HG03280 (cell line): ENCODE measurements around the gene MTUS2.

ENCODE experiments used
- ATAC-seq: cut with Tn5 transposase; IDR thresholded peaks from one replicate; pipeline ENCODE4 v1.9.1; 2021; ENCODE audit warnings: mild to moderate bottlenecking, moderate library complexity; ENCODE audit not compliant: unreplicated experiment

The MTUS2 gene

DNA sequence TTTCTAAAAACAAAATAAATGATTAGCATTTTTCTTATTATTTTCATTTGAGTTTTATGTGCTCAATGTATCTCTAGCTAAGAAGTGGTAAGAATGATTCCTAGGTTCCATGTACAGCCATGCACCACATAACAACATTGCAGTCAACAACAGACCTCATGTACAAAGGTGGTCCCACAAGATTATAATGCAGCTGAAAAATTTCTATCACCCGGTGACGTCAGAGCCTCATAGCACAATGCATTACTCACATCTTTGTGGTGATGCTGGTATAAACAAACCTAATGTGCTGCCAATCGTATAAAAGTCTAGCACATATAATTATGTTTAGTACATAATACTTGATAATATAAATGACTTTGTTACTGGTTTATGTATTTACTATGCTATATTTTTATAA is 654.9 kb downstream of the MTUS2 start:
- no peak for ATAC-seq

DNA sequence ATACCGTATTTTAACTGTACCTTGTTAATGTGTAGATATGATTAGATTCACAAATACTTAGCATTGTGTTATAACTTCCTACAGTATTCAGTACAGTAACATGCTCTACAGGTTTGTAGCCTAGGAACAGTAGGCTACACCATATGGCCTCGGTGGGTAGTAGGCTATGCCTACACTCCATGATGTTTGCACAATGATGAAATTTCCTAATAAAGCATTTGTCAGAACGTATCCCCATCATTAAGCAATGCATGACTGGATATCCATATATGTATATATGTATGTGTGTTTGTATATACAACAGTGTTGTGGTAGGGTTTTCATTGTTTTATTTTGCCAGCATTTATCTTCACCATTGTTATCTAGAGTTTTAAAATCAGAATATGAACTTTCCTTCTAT is 655.9 kb downstream of the MTUS2 start:
- no peak for ATAC-seq

DNA sequence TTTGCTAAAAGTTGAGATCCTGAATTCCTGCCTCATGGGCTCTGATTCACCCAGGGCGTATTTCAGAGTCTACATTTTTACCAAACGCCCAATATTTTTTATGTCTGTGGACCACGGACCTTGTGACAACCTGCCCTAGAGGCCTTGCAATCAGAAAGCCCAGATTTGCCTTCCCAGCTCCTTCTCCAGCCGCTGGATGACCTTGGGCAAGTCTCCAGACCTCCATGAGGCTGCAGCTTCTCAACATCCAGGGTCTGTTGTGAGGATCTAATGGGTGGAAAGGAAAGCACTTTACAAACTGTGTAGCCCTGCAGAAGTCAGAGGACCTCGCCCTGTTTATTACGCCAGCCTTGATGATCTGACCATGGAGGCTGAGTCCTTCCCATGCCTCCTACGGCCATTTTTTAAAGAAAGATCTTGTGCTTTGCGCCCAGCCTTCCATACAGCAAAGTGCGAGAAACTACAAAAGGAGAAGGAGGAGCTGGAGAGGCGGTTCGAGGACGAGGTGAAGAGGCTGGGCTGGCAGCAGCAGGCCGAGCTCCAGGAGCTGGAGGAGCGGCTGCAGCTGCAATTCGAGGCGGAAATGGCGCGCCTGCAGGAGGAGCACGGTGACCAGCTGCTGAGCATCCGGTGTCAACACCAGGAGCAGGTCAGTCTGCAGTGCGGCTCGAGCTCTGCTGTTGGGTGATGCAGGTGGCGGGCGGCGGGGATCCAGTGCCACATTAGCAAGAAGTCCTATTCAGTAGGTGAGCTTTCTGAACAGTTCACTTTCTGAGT is 659.8 kb downstream of the MTUS2 start:
- ATAC-seq, result no peak

DNA sequence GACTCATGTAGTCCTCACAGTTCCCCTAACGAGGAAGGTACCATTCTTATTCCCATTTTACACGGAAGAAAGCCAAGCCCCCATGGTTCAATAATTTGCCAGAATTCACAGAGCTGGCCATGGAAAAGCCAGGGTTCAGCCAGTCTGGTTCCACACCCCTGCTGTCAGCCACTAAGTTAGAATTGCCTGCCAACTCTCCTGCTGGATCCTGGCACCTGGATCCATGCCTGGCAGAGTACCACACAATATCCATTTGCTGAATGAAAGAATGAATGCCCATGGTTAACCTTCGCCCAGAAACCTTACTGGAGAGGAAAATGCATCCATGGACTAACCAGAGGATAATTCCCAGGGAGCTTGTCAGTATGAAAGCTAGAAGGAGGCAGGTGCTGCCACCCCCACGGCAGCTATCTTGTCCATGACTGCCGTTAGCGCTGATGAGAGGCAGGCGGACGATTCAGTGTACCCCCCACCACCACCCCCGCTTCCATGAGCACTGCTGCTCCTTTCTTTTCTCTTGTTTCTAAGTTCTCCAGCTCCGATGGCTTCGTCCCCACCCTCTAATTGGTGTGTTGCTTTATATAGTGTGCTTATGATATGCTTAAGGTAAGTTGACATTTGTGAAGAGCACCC is 660.9 kb downstream of the MTUS2 start:
- no peak for ATAC-seq

DNA sequence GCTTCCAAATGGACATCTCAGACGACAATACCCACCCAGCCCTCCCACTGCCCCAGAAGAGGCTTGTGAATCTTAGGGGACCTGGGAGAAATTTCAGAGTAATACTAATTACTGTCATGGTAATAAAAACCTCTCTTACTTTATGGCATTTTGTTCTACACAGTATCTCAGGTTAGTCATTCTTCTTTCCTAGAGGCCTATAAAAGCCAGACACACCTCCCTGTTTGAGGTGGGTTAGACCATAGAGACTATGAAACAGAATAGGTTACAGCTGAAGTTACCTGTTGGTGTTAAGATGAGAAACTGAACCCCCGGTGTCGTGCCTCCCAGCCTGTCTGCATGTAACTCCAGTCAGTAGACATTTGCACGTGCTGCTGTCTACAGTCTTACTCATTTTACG is 661.5 kb downstream of the MTUS2 start:
- ATAC-seq, result no peak

DNA sequence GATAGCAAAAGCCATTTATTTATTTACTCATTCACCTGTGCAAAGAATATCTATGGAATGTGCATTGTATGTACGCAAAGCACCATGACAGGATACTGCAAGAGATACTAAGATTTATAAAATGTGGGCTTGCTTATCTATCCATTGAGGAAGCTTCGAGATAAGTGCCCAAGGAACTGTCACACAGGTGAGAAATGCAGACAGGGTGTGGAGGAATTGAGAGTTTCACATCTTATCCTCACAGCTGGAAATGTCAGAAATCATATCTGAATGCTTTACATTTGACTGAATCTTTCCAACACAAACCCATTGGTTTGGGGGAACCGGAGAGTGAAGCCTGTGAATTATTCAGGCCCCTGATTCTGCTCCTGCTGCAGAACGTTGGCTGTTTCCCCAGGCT is 662.4 kb downstream of the MTUS2 start:
- ATAC-seq, result no peak

DNA sequence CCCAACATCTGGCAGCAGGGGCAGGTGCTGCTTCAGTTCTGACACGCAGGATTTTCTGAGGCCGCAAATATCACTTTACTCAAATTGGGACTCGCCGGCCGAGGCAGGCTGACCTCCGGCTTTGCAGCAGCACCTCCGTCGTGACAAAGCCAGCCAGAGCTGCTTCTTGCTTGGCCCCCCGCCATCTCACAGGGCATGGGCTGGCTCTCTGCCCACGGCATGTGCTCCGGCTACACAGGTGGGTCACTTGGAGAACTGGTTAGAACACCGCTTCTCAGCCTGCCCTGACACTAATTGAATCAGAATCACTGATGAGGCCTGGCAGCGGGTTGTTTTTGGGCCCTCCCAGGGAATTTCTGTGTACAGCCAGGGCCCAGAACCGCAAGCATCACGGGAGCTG is 663.1 kb downstream of the MTUS2 start:
- no peak for ATAC-seq

DNA sequence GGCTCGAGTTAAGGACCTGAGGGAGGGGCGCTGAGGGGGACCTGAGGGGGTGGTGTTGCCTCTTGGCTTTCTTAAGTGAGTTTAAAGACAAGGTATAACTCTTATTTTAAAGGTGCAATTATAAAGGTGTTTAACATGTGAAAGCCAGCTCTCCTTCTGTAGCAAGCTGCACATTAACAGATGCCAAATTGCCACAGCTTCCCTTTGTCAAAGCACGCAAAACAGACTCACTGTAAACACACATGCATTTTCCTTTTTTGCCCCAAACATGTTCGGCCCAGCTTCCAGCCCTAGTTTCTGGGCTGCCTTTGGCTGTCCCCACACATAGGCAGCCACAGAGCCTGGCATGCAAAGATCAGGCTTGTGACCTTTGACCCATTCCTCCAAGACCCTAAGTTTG is 663.5 kb downstream of the MTUS2 start:
- ATAC-seq, result no peak

DNA sequence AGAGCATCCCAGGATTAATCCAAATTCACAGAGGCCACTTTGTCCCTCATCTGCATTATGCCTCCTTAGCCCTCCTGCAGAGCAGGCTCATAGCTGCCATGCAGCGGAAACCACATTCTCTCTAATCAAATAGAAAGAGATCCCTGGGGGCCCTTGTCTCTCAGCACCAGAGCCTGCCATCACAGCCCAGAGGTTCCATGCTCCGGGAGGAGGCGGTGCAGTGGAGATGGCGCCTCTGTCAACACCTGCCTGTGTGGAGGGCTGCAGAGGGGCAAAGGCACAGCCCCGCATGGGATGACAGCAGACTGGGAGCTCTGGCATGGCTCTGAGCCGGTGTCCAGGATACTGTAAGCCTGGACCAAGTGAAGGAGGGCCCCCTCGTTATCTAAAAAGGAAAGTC is 664.1 kb downstream of the MTUS2 start:
- ATAC-seq, result no peak

DNA sequence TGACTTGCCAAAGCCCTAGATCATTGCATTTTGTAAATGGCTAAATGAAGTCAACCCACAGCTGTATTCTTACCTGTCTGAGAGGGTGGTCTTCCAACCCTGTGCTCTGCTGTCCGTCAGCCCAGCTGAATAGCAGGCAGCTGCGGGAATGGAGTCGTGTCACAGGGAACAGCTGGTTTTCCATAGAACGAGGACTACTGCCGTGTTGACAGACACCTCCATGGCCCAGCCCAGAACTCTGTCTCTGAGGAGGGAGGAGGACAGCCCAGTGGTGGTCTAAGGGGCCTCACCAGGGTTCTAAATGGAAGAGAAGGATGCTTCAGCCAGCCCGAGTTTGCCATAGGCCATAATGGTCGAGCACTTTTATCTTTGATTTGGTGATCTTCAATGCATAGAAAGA is 664.7 kb downstream of the MTUS2 start:
- ATAC-seq, result no peak

DNA sequence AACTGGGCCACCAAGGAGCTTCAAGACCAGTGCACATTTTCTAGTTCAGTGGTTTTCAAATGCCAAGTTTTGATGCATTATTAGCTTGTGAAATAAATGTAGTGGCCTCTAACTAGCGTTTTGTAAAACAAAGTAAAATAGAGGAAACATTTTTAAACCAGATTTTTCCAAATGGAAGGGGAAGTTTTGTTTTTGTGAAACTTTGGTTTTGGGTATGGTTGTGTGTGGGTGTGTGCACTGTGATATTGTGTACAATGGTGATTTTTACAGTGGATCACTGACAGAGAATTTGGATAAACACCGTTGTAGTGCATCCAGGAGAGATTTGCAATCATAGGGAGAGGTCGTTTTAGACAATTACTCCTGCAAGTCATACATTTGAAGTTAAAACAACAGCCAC is 666.4 kb downstream of the MTUS2 start:
- ATAC-seq, result no peak

DNA sequence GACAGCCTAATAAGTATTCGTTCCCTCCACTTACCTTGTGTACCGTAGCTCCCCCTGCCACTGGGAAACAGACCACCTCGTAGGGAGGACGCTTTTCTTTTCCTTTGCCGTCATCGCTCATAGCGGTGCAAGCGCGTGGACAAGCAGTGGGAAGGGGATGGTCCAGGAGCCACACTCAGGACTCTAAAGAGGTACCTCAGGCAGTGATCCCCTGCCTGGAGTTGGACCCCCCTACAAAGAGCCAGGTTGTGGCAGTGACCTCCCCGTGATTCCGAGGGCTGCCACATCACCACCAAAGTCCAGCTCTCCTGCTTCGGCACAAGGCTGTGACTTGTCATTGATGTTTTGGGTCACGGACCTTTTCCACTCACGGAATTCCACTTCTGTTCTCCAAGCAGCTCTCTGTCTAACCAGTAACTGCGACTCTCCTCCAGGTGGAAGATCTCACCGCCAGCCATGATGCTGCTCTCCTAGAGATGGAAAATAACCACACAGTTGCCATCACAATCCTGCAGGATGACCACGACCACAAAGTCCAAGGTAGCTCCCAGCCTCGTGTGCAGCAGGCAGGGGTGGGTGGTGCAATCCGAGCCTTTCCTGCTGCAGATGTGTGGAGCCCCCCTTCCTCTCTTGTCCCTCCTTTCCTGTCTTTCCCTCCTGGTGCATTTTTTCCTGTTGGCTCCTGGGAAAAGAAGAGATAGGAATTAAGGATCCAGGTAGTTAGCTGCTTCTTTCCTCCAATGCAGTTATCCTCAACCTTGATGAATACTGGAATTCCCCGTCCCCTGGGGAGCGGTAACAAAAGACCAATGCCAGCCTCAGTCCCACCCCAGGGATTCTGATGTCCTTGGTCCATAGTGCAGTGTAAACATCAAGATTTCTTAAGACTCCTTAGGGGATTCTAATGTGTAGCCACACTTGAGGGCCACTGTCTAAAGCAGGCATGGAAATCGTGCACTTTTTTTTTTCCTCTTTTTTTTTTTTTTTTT is 667.6 kb downstream of the MTUS2 start:
- ATAC-seq, result no peak

DNA sequence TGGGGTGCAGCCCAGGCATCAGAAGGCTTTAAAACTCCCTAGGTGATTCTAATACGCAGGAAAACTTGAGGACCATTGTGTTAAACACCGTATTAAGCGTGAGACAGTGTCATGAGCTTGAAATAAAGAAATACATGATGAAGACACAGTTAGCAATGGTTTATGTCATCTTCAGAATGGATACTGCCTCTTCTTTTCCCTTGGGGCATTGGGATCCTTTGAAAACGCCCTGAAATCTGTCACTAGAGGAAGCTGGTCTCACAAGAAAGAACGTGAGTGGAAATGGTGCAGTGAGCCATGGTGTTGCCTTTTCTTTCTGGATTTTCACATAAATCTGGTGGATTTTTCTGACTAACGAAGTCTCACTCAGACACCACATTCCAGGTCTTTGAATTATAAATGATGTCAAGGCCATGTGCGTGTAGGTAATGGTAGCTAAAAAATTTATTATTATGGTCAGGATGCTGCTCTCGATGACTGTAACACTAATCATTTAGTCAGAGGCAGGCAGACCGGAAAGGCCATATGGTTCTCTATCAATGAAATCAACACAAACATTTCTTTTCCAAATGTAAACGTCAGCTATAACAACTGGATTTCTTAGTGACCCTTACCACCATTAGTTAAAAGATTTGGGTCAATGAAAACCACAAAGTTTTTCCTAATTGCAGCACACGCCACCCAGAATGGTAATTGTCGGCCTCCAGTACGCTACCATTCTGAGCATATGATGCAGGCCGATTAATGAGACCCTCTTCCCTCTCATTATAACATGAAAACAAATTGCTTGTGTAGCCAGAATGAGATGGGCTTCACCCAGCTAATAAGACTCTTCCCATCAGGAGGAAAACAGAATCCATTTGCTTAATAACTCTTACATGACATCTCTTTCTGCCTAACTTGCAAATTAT is 669.8 kb downstream of the MTUS2 start:
- ATAC-seq, result no peak

DNA sequence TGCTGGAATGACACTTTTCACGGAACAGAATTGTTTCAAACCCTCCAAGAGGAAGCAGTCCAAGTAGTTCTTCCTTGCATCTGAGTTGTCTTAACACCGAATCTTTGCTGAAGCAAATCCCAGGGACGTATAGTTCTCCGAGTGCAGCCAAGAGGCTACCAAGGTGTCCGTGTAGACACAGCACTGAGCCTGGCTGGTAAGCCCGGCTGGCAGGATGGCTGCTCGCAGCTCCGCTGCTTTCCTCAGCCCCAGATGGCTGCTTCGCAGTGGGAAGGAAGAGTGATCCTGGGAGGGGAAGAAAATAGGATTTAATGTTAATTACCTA is 670.4 kb downstream of the MTUS2 start:
- ATAC-seq, result no peak

DNA sequence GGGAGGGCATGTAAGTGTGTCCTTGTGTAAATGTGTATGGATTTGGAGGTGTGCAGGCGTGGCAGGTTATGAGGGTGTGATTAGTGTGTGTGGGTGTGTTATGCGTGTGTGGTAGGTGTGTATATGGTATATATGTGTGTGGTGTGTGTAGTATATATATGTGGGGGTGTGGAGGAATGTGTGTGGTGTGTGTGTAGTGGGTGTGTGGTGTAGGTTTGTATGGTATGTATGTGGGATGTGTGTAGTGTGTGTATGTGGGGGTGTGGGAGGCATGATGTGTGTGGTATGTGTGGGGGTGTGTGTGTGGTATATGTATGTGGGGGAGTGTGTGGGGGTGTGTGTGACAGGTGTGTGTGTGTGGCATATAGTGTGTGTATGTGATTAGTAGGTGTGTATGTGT is 671.1 kb downstream of the MTUS2 start:
- no peak for ATAC-seq

DNA sequence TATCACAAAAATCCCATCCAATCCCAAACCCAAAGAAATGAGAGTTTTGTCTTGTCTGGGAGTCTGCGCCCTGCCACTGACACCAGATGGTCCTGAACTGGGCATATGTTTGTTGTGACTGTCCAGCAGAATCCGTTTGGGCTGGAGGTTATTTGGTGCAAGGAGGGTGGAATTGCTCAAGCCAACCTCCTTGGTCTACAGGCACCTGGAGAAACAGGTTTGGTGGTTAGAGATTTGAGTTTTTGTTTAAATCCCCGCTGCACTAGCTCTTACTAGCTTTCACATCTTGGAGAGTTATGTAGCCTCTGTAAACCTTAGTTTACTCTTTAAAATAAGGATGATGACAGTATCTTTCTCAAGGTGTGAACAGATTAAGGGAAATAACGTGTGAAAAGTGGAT is 673.7 kb downstream of the MTUS2 start:
- no peak for ATAC-seq

DNA sequence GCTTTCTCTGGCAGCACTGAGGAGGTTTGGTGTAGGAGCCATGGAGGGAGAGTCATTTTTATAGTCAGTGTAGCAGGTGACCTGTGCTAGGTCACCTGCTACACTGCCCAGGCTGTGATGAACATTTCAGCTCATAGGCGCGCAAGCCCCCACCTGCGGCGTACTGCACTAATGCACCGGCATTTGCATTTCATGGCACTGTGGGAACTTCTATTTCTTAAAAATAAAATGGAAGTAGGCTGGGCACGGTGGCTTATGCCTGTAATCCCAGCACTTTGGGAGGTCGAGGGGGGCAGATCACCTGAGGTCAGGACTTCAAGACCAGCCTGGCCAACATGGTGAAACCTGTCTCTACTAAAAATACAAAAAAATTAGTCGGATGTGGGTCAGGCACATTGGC is 674.4 kb downstream of the MTUS2 start:
- ATAC-seq, result no peak

DNA sequence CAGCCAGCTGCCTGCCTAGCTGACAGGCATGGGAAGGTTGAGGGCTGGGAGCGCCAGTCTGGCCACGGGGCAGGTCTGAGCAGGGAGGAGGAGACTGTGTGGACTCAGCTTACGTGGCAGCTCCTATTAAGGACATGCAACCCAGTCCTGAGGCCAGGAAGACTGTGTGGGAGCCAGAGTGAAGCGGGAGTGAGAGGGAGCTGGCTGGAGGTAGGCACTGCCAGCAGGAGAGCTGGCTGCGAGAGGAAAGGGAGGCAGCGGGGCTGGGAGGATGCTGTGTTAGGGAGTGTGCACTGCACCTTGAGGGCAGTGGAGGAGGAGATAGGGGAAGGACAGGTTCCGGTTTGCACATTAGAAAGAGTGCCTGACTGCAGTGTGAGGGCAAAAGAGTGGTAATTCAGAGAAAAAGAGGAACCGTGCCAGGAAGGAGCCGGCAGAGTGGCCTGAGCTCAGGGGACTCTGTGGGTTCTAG is 676.1 kb downstream of the MTUS2 start:
- no peak for ATAC-seq

DNA sequence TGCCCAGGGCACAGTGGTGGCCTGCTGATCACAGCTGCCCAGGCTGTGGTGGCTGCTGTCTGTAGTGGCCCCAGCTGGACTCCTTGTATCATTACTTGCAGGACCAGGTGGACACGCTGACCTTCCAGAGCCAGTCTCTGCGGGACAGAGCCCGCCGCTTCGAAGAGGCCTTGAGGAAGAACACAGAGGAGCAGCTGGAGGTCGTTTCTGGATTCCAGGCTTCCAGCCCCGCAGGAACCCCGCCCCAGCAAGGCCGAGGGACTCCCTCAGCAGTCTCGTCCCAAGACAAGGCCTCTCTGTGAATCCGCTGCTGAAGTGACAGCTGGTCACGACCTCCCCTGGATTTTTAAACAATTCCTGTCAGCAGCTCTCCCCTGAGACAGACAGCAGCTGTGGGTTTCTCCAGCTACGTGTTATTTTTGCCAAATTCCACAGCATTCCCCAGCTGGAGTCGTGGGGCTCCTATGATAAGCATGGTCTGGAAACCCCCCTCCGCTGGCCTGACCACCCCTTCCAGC is 677.1 kb downstream of the MTUS2 start:
- ATAC-seq, result no peak

DNA sequence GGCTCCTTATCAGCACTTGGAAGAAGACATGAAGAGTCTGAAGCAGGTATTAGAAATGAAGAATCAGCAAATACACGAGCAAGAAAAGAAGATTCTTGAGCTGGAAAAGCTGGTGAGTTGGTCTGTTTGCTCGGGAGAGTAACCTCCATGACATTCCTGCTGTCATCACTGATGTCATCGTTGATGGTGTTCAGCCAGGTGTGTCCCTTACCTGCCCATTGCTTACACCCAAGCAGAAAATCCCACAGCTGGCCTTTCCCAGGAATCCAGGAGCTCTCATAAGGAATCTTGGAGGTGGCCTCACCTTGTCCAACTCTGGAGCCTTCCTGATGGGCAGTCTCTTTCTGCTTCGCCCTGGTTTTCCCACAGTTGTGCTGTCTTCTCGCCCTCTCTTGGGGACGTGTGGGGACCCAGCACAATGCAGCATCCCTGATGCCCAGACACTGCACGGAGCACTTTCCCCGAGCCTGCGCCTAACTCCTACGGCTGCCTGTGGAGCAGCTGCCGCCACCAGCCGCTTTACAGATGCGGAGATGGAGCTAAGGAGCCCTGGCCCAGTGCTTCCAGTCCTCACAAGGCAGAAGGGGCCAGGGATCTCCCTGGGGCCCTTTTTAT is 678.4 kb downstream of the MTUS2 start:
- ATAC-seq, result no peak
